GM23248 (cell line): ENCODE data around the gene LPP. TPM values are rescaled to one million over a fixed set of nuclear protein-coding genes. Genes with fewer than 3 reads are reported as not detected.

Experiments
- DNase-seq: peaks from one replicate; pipeline ENCODE4 v3.0.0-alpha.2; 2015
- H2AFZ ChIP-seq: fragments of 200-600 bp; sonication (generic); 2 replicates; pipeline ENCODE4 v1.6.1; 2016; ENCODE audit warnings: antibody characterized with exemption
- H3F3A ChIP-seq: fragments of 200-600 bp; sonication (generic); 2 replicates; pipeline ENCODE4 v1.6.1; 2016; ENCODE audit warnings: mild to moderate bottlenecking, antibody characterized with exemption, mixed run types; ENCODE audit not compliant: insufficient read depth
- H3K27ac ChIP-seq: fragments of 200-600 bp; sonication (generic); 2 replicates; pipeline ENCODE4 v1.5.1; 2016; ENCODE audit warnings: mild to moderate bottlenecking
- H3K27me3 ChIP-seq: fragments of 200-600 bp; sonication (generic); replicated peaks from 2 replicates; pipeline ENCODE4 v1.6.1; 2016; ENCODE audit warnings: mild to moderate bottlenecking; ENCODE audit not compliant: insufficient read depth
- H3K36me3 ChIP-seq: fragments of 200-600 bp; sonication (generic); 2 replicates; pipeline ENCODE4 v1.6.1; 2016; ENCODE audit warnings: low read depth, mild to moderate bottlenecking
- H3K4me1 ChIP-seq: fragments of 200-600 bp; sonication (generic); 2 replicates; pipeline ENCODE4 v1.6.1; 2016; ENCODE audit warnings: mild to moderate bottlenecking; ENCODE audit not compliant: insufficient read depth
- H3K4me2 ChIP-seq: fragments of 200-600 bp; sonication (generic); one replicate; pipeline ENCODE4 v1.6.1; 2016; ENCODE audit warnings: mild to moderate bottlenecking; ENCODE audit not compliant: unreplicated experiment
- H3K4me3 ChIP-seq: fragments of 200-600 bp; sonication (generic); 2 replicates; pipeline ENCODE4 v1.5.1; 2016; ENCODE audit warnings: mild to moderate bottlenecking
- H3K79me2 ChIP-seq: fragments of 200-600 bp; sonication (generic); 2 replicates; pipeline ENCODE4 v1.6.1; 2016; ENCODE audit warnings: mild to moderate bottlenecking; ENCODE audit not compliant: insufficient read depth
- H3K9ac ChIP-seq: fragments of 200-600 bp; sonication (generic); 2 replicates; pipeline ENCODE4 v1.6.1; 2016; ENCODE audit warnings: mild to moderate bottlenecking
- H3K9me2 ChIP-seq: fragments of 200-600 bp; sonication (generic); 2 replicates; pipeline ENCODE4 v1.6.1; 2016; ENCODE audit warnings: mixed run types, mild to moderate bottlenecking, moderate library complexity; ENCODE audit not compliant: insufficient read depth
- H3K9me3 ChIP-seq: fragments of 200-600 bp; sonication (generic); one replicate; pipeline ENCODE4 v1.6.1; 2017; ENCODE audit warnings: low read depth
- H4K20me1 ChIP-seq: fragments of 200-600 bp; sonication (generic); 2 replicates; pipeline ENCODE4 v1.6.0; 2016; ENCODE audit not compliant: insufficient read depth
- EZH2 ChIP-seq: fragments of 200-600 bp; sonication (generic); IDR thresholded peaks from 2 replicates; pipeline ENCODE4 v1.6.1; 2018; ENCODE audit warnings: antibody characterized with exemption, mild to moderate bottlenecking; ENCODE audit not compliant: insufficient read depth, poor library complexity, severe bottlenecking
- EZH2phosphoT487 ChIP-seq: fragments of 200-600 bp; sonication (generic); IDR thresholded peaks from 2 replicates; pipeline ENCODE4 v1.6.1; 2018; ENCODE audit warnings: antibody characterized with exemption, moderate library complexity, mild to moderate bottlenecking, low read depth; ENCODE audit not compliant: insufficient read depth
- WGBS, 2 experiments: methylation state at CpG; one replicate each; pipeline ENCODE4 v1.1.6; 2015 to 2017; ENCODE audit warnings: low lambda C conversion rate in 2 of 2, low coverage in 1 of 2; ENCODE audit errors: missing lambda C conversion rate in 2 of 2; 5-methylcytosine and 5-hydroxymethylcytosine counted together
- in situ Hi-C: fragments of 300-500 bp; cut with MboI; formaldehyde crosslinking; loops from 2 replicates; pipeline ENCODE4 v1.15.0; 2020
- polyA plus RNA-seq: library from polyadenylated mRNA; unstranded; fragments of >200 nt; fragmentation: Nextera tagmentation; extraction: Ambion mirVana; gene quantifications from 2 replicates; pipeline ENCODE4 v1.2.1, GENCODE V29; 2016
- total RNA-seq: library from RNA; depleted of rRNA; stranded (reverse); fragments of >200 nt; shearing (Covaris generic); gene quantifications from 2 replicates; pipeline ENCODE4 v1.2.3, GENCODE V29; 2014

Gene LPP
- total and polyA plus RNA-seq, 2 experiments from 2014 or later, result 42.8 to 61.7 TPM

GRCh38 chr3:188469228-188469885 lies 315.4 kb downstream of the LPP start:
- Histone ChIP-seq H3K27ac (no peak overlapping the region), H3K36me3 (no peaks in the 10 kb centered on the region), H4K20me1 (no peaks in the 10 kb centered on the region), H2AFZ (no peak overlapping the region), H3K9ac (no peak overlapping the region), H3K4me2 (no peak overlapping the region), H3K4me3 (no peak overlapping the region), H3K27me3 (no peaks in the 10 kb centered on the region), H3K79me2 (peaks cover 56% of the 10 kb centered on the region), H3F3A (no peaks in the 10 kb centered on the region), H3K9me3 (no peaks in the 10 kb centered on the region), H3K4me1 (peaks cover 9% of the 10 kb centered on the region), H3K9me2 (no peaks in the 10 kb centered on the region)
- 80% methylated on average over 10 of the region's 10 CpGs for WGBS, 2 experiments
- no peak for DNase-seq
- TF ChIP-seq EZH2phosphoT487, result no peak
- TF ChIP-seq EZH2, result no peak
- in situ Hi-C loops, result no loop called here

- H3F3A ChIP-seq, result no peaks in the 10 kb centered on the region
- no peaks in the 10 kb centered on the region for H3K9me2 ChIP-seq
- in situ Hi-C loops, result no loop called here
- WGBS, 2 experiments, result 93 to 95% methylated on average over 4 of the region's 4 CpGs
- no peak overlapping the region for H2AFZ ChIP-seq
- no peaks in the 10 kb centered on the region for H3K36me3 ChIP-seq
- no peaks in the 10 kb centered on the region for H4K20me1 ChIP-seq
- no peak overlapping the region for H3K4me2 ChIP-seq
- H3K9ac ChIP-seq, result no peak overlapping the region
- H3K27me3 ChIP-seq, result no peaks in the 10 kb centered on the region
- H3K9me3 ChIP-seq, result no peaks in the 10 kb centered on the region
- no peak overlapping the region for H3K27ac ChIP-seq
- H3K4me1 ChIP-seq, result peaks cover 9% of the 10 kb centered on the region
- no peak overlapping the region for H3K4me3 ChIP-seq
- no peak for DNase-seq
- TF ChIP-seq EZH2phosphoT487, result no peak
- TF ChIP-seq EZH2, result no peak
- peaks cover 58% of the 10 kb centered on the region for H3K79me2 ChIP-seq
These were observed 316.7 kb downstream of the LPP start for GRCh38 chr3:188470508-188471130.

GRCh38 chr3:188471723-188472122 lies 317.8 kb downstream of the LPP start:
- Histone ChIP-seq H3K9ac (no peak overlapping the region), H3F3A (no peaks in the 10 kb centered on the region), H3K27ac (no peak overlapping the region), H4K20me1 (no peaks in the 10 kb centered on the region), H3K79me2 (peaks cover 55% of the 10 kb centered on the region), H3K4me2 (no peak overlapping the region), H3K9me3 (no peaks in the 10 kb centered on the region), H3K27me3 (no peaks in the 10 kb centered on the region), H3K9me2 (no peaks in the 10 kb centered on the region), H3K36me3 (no peaks in the 10 kb centered on the region), H3K4me3 (no peak overlapping the region), H3K4me1 (peaks cover 9% of the 10 kb centered on the region), H2AFZ (no peak overlapping the region)
- DNase-seq, result no peak
- in situ Hi-C loops, result no loop called here
- no peak for TF ChIP-seq EZH2phosphoT487
- no peak for TF ChIP-seq EZH2

- no peaks in the 10 kb centered on the region for H3K36me3 ChIP-seq
- H3K9ac ChIP-seq, result no peak overlapping the region
- in situ Hi-C loops, result no loop called here
- 100% methylated on average over 1 of the region's 1 CpG for WGBS, 2 experiments
- peaks cover 9% of the 10 kb centered on the region for H3K4me1 ChIP-seq
- H3K27ac ChIP-seq, result no peak overlapping the region
- H3K9me2 ChIP-seq, result no peaks in the 10 kb centered on the region
- H3K79me2 ChIP-seq, result peaks cover 54% of the 10 kb centered on the region
- peak; percentile 35 for DNase-seq
- H3K4me2 ChIP-seq, result no peak overlapping the region
- H3K27me3 ChIP-seq, result no peaks in the 10 kb centered on the region
- no peak overlapping the region for H3K4me3 ChIP-seq
- H4K20me1 ChIP-seq, result no peaks in the 10 kb centered on the region
- TF ChIP-seq EZH2, result no peak
- TF ChIP-seq EZH2phosphoT487, result no peak
- no peak overlapping the region for H2AFZ ChIP-seq
- H3K9me3 ChIP-seq, result no peaks in the 10 kb centered on the region
- no peaks in the 10 kb centered on the region for H3F3A ChIP-seq
These were observed 318.4 kb downstream of the LPP start for GRCh38 chr3:188472336-188472735.

- no peaks in the 10 kb centered on the region for H3K9me3 ChIP-seq
- no peaks in the 10 kb centered on the region for H3F3A ChIP-seq
- H3K4me1 ChIP-seq, result peaks cover 9% of the 10 kb centered on the region
- no peaks in the 10 kb centered on the region for H3K36me3 ChIP-seq
- no peak overlapping the region for H3K9ac ChIP-seq
- 100% methylated on average over 2 of the region's 2 CpGs for WGBS, 2 experiments
- no peaks in the 10 kb centered on the region for H3K9me2 ChIP-seq
- no peaks in the 10 kb centered on the region for H3K27me3 ChIP-seq
- H3K27ac ChIP-seq, result no peak overlapping the region
- no peak overlapping the region for H2AFZ ChIP-seq
- H3K4me3 ChIP-seq, result no peak overlapping the region
- DNase-seq, result no peak
- H3K79me2 ChIP-seq, result peaks cover 57% of the 10 kb centered on the region
- no peaks in the 10 kb centered on the region for H4K20me1 ChIP-seq
- H3K4me2 ChIP-seq, result no peak overlapping the region
- in situ Hi-C loops, result no loop called here
- TF ChIP-seq EZH2phosphoT487 (no peak), EZH2 (no peak)
These were observed 319.1 kb downstream of the LPP start for GRCh38 chr3:188473045-188473444.
